NCI-H345 treated with DMSO at 0.1 percent for 48 hours (cell line): Measurements from ENCODE around the gene SHLD1.
"Not testable (repeated sequence)": the region's sequence is repeated elsewhere in the genome, so short reads cannot be mapped to it uniquely, and the experiment has no call there.

Experiments used
- DNase-seq: peaks from one replicate; lab custom pipeline; 2025; ENCODE audit not compliant: unreplicated experiment; lab: John Stamatoyannopoulos, UW

Gene SHLD1

GRCh38 chr20:5749952-5750779 is at the start of gene SHLD1:
Gene SHLD1 (plus strand): TSS chr20:5750401. CDS start chr20:5772866, 22,465 bp downstream.
- DNase-seq = peak; percentile 92

- not testable (repeated sequence) for DNase-seq
Observed at GRCh38 chr20:5702339-5702738, 47.9 kb upstream of the SHLD1 start.

- no peak for DNase-seq
Observed at GRCh38 chr20:5703681-5704101, 46.5 kb upstream of the SHLD1 start.

GRCh38 chr20:5705827-5706226 is 44.4 kb upstream of the SHLD1 start:
- DNase-seq = no peak

- no peak for DNase-seq
Observed at GRCh38 chr20:5706797-5707196, 43.4 kb upstream of the SHLD1 start.

- no peak for DNase-seq
Observed at GRCh38 chr20:5710551-5710950, 39.6 kb upstream of the SHLD1 start.

GRCh38 chr20:5714261-5715041 is 35.8 kb upstream of the SHLD1 start:
- DNase-seq = no peak

GRCh38 chr20:5715071-5715841 is 34.9 kb upstream of the SHLD1 start:
- DNase-seq = no peak

GRCh38 chr20:5716953-5717352 is 33.2 kb upstream of the SHLD1 start:
- no peak for DNase-seq

- DNase-seq = no peak
Observed at GRCh38 chr20:5718896-5719595, 31.2 kb upstream of the SHLD1 start.

- DNase-seq = no peak
Observed at GRCh38 chr20:5719861-5720403, 30.3 kb upstream of the SHLD1 start.

- DNase-seq = no peak
Observed at GRCh38 chr20:5720696-5721095, 29.5 kb upstream of the SHLD1 start.

- DNase-seq = not testable (repeated sequence)
Observed at GRCh38 chr20:5721356-5721755, 28.8 kb upstream of the SHLD1 start.

- DNase-seq = no peak
Observed at GRCh38 chr20:5722927-5723326, 27.3 kb upstream of the SHLD1 start.

- DNase-seq = not testable (repeated sequence)
Observed at GRCh38 chr20:5725183-5725463, 25.1 kb upstream of the SHLD1 start.

- no peak for DNase-seq
Observed at GRCh38 chr20:5727018-5727515, 23.1 kb upstream of the SHLD1 start.

- DNase-seq = no peak
Observed at GRCh38 chr20:5729348-5729747, 20.9 kb upstream of the SHLD1 start.

GRCh38 chr20:5730131-5730530 is 20.1 kb upstream of the SHLD1 start:
- no peak for DNase-seq

GRCh38 chr20:5731753-5732366 is 18.3 kb upstream of the SHLD1 start:
- DNase-seq = no peak

GRCh38 chr20:5734602-5735001 is 15.6 kb upstream of the SHLD1 start:
- DNase-seq = no peak
